Measurements from ENCODE around the gene SLC4A4. TPM values are rescaled to one million over a fixed set of nuclear protein-coding genes. Genes with fewer than 3 reads are reported as not detected.

SLC4A4 gene
- total and polyA plus RNA-seq, 10 of the 15 experiments (the other 5 are each of a cell fraction or from before 2014, with no cell fraction given): 0.05 to 0.44 (median 0.18) TPM

GRCh38 chr4:71355971-71356370 is 17.2 kb downstream of the SLC4A4 start:
- CTCF ChIA-PET: no interaction called here
- SMC1A ChIA-PET (ENCODE audit: uncharacterized antibody, unreplicated experiment): no interaction called here
- Histone ChIP-seq H3K4me2 (ENCODE audit: control insufficient read depth, insufficient read depth) (no peak overlapping the region), H3K27ac (ENCODE audit: control insufficient read depth, insufficient read depth) (no peak overlapping the region), H2AFZ (ENCODE audit: control insufficient read depth, low read depth, low read length) (no peak overlapping the region), H3K36me3 (ENCODE audit: control insufficient read depth in 2 of 2, insufficient read depth in 2 of 2, low read length in 1 of 2) (no peaks in the 10 kb centered on the region), H3K4me1 (ENCODE audit: control insufficient read depth, insufficient read depth, low read length) (no peaks in the 10 kb centered on the region), H3K9me3 (replicated peaks; ENCODE audit: control insufficient read depth, insufficient read depth, low read length) (no peaks in the 10 kb centered on the region), H3K79me2 (ENCODE audit: control insufficient read depth, insufficient read depth, low read length) (no peaks in the 10 kb centered on the region), H3K4me3 (no peak overlapping the region), H3K27me3 (replicated peaks in 1 of 2; ENCODE audit: control insufficient read depth in 2 of 2, insufficient read depth in 2 of 2, low read length in 1 of 2) (no peaks in the 10 kb centered on the region; a peak in 1 of 4 replicates), H4K20me1 (ENCODE audit: control insufficient read depth, insufficient read depth) (no peaks in the 10 kb centered on the region), H3K9ac (ENCODE audit: control insufficient read depth, insufficient read depth, low read length) (no peak overlapping the region)
- FAIRE-seq (no peak), DNase-seq (ENCODE audit: low read depth, low spot score) (no peak), ATAC-seq (no peak)
- in situ Hi-C loops (cut with MboI) (no loop called here), intact Hi-C loops (cut with micrococcal nuclease; ENCODE audit: unreplicated experiment) (no loop called here)
- POLR2A ChIA-PET: no interaction called here
- no TSS peak for BruUV-seq (replicated peaks)
- RAD21 ChIA-PET (ENCODE audit: unreplicated experiment): no interaction called here
- TF ChIP-seq, protein P1, sequence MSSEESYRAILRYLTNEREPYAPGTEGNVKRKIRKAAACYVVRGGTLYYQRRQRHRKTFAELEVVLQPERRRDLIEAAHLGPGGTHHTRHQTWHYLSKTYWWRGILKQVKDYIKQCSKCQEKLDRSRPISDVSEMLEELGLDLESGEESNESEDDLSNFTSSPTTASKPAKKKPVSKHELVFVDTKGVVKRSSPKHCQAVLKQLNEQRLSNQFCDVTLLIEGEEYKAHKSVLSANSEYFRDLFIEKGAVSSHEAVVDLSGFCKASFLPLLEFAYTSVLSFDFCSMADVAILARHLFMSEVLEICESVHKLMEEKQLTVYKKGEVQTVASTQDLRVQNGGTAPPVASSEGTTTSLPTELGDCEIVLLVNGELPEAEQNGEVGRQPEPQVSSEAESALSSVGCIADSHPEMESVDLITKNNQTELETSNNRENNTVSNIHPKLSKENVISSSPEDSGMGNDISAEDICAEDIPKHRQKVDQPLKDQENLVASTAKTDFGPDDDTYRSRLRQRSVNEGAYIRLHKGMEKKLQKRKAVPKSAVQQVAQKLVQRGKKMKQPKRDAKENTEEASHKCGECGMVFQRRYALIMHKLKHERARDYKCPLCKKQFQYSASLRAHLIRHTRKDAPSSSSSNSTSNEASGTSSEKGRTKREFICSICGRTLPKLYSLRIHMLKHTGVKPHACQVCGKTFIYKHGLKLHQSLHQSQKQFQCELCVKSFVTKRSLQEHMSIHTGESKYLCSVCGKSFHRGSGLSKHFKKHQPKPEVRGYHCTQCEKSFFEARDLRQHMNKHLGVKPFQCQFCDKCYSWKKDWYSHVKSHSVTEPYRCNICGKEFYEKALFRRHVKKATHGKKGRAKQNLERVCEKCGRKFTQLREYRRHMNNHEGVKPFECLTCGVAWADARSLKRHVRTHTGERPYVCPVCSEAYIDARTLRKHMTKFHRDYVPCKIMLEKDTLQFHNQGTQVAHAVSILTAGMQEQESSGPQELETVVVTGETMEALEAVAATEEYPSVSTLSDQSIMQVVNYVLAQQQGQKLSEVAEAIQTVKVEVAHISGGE (CRISPR knock-in tag; IDR thresholded peaks at IDR 0.05): no peak
- TF ChIP-seq NKRF (conservative IDR thresholded peaks at IDR 0.05): no peak
- TF ChIP-seq ETV6 (conservative IDR thresholded peaks at IDR 0.05 in 1 of 2, IDR thresholded peaks at IDR 0.05 in 1 of 2; ENCODE audit: borderline replicate concordance in 1 of 2, low read depth in 1 of 2): no peak
- no peak for TF ChIP-seq STAT3 (IDR thresholded peaks at IDR 0.05; ENCODE audit: low read depth, low read length)
- no peak for TF ChIP-seq YY1 (IDR thresholded peaks at IDR 0.05; ENCODE audit: low read depth, low read length)
- TF ChIP-seq ZSCAN29 (IDR thresholded peaks at IDR 0.05): no peak
- TF ChIP-seq RB1 (IDR thresholded peaks at IDR 0.05; ENCODE audit: borderline replicate concordance): no peak
- TF ChIP-seq EED (IDR thresholded peaks at IDR 0.05; ENCODE audit: low read depth): no peak
- TF ChIP-seq SMAD1 (IDR thresholded peaks at IDR 0.05; ENCODE audit: low read depth, partially characterized antibody): no peak
- no peak for TF ChIP-seq IRF3 (IDR thresholded peaks at IDR 0.05)
- TF ChIP-seq NR2C2 (IDR thresholded peaks at IDR 0.05; ENCODE audit: borderline replicate concordance, control insufficient read depth, insufficient read length, low read depth): no peak
- TF ChIP-seq ESRRA (IDR thresholded peaks at IDR 0.05; ENCODE audit: low read length): no peak
- TF ChIP-seq USF1 (IDR thresholded peaks at IDR 0.05; ENCODE audit: borderline replicate concordance, extremely low read length, insufficient read depth, low read depth, low read length): no peak
- TF ChIP-seq RFX5 (IDR thresholded peaks at IDR 0.05; ENCODE audit: low read depth, low read length): no peak

Data from GM12878 (cell line).